Measurements from ENCODE around the gene ATP5MC3.
"Not testable (repeated sequence)": the region's sequence is repeated elsewhere in the genome, so short reads cannot be mapped to it uniquely, and the experiment has no call there.

Gene ATP5MC3

GRCh38 chr2:175181104-175181876, at the start of gene ATP5MC3:
TSS of gene ATP5MC3 (minus strand) at chr2:175181710. CDS start at chr2:175181393, 317 bp downstream.
- DNase-seq (ENCODE audit: low read depth), result peak; percentile 86

GRCh38 chr2:175228601-175229000, 47.1 kb upstream of the ATP5MC3 start:
- DNase-seq (ENCODE audit: low read depth), result not testable (repeated sequence)

- DNase-seq (ENCODE audit: low read depth), result no peak
These were observed 46.7 kb upstream of the ATP5MC3 start for GRCh38 chr2:175228179-175228578.

- no peak for DNase-seq (ENCODE audit: low read depth)
These were observed 45.9 kb upstream of the ATP5MC3 start for GRCh38 chr2:175227393-175227792.

GRCh38 chr2:175220075-175220474, 38.6 kb upstream of the ATP5MC3 start:
- no peak for DNase-seq (ENCODE audit: low read depth)

- no peak for DNase-seq (ENCODE audit: low read depth)
These were observed 37.0 kb upstream of the ATP5MC3 start for GRCh38 chr2:175218551-175218950.

- no peak for DNase-seq (ENCODE audit: low read depth)
These were observed 26.4 kb upstream of the ATP5MC3 start for GRCh38 chr2:175207741-175208438.

- DNase-seq (ENCODE audit: low read depth), result no peak
These were observed 25.4 kb upstream of the ATP5MC3 start for GRCh38 chr2:175206866-175207265.

GRCh38 chr2:175205523-175205922, 24.0 kb upstream of the ATP5MC3 start:
- no peak for DNase-seq (ENCODE audit: low read depth)

GRCh38 chr2:175203621-175204496, 22.3 kb upstream of the ATP5MC3 start:
- peak; percentile 38 for DNase-seq (ENCODE audit: low read depth)

- no peak for DNase-seq (ENCODE audit: low read depth)
These were observed 13.5 kb upstream of the ATP5MC3 start for GRCh38 chr2:175195012-175195411.

GRCh38 chr2:175188761-175189160, 7.3 kb upstream of the ATP5MC3 start:
- no peak for DNase-seq (ENCODE audit: low read depth)

GRCh38 chr2:175187378-175187777, 5.9 kb upstream of the ATP5MC3 start:
- DNase-seq (ENCODE audit: low read depth), result no peak

- no peak for DNase-seq (ENCODE audit: low read depth)
These were observed 2.2 kb upstream of the ATP5MC3 start for GRCh38 chr2:175183674-175184073.

- no peak for DNase-seq (ENCODE audit: low read depth)
These were observed 383 bp upstream of the ATP5MC3 start for GRCh38 chr2:175181877-175182308.

GRCh38 chr2:175180701-175181103, 808 bp downstream of the ATP5MC3 start:
- peak; percentile 38 for DNase-seq (ENCODE audit: low read depth)

- DNase-seq (ENCODE audit: low read depth), result no peak
These were observed 4.9 kb downstream of the ATP5MC3 start for GRCh38 chr2:175176624-175177023.

- no peak for DNase-seq (ENCODE audit: low read depth)
These were observed 5.6 kb downstream of the ATP5MC3 start for GRCh38 chr2:175175896-175176295.

GRCh38 chr2:175175320-175175719, 6.2 kb downstream of the ATP5MC3 start:
- no peak for DNase-seq (ENCODE audit: low read depth)

- DNase-seq (ENCODE audit: low read depth), result no peak
These were observed 10.7 kb downstream of the ATP5MC3 start for GRCh38 chr2:175170659-175171304.

- no peak for DNase-seq (ENCODE audit: low read depth)
These were observed 12.3 kb downstream of the ATP5MC3 start for GRCh38 chr2:175169191-175169590.

GRCh38 chr2:175168564-175168945, 13.0 kb downstream of the ATP5MC3 start:
- no peak for DNase-seq (ENCODE audit: low read depth)
